Fibroblast of the aortic adventitia (primary cell): ENCODE results near the gene CEP85L. TPM values are rescaled to one million over a fixed set of nuclear protein-coding genes. Genes with fewer than 3 reads are reported as not detected.

Experiments used
- DNase-seq: peaks from one replicate; pipeline ENCODE4 v3.0.0-alpha.2; 2010; ENCODE audit warnings: low read depth
- H3K4me3 ChIP-seq: 2 replicates; pipeline ENCODE4 v1.5.1; 2011; ENCODE audit warnings: low read depth, mild to moderate bottlenecking, control low read depth, low read length, moderate library complexity
- total RNA-seq: library from RNA; depleted of rRNA; stranded (reverse); fragments of >200 nt; gene quantifications from 2 replicates; pipeline ENCODE4 v1.2.3, GENCODE V29; 2012; ENCODE audit warnings: low replicate concordance
- TF ChIP-seq, protein P1 (sequence below): IDR thresholded peaks from 2 replicates; pipeline ENCODE4 v1.5.1; 2011; ENCODE audit warnings: mild to moderate bottlenecking, low read length, control low read depth, inconsistent platforms; ENCODE audit not compliant: insufficient read depth

The CEP85L gene
- total RNA-seq, 1 donor = 17.1 TPM

DNA sequence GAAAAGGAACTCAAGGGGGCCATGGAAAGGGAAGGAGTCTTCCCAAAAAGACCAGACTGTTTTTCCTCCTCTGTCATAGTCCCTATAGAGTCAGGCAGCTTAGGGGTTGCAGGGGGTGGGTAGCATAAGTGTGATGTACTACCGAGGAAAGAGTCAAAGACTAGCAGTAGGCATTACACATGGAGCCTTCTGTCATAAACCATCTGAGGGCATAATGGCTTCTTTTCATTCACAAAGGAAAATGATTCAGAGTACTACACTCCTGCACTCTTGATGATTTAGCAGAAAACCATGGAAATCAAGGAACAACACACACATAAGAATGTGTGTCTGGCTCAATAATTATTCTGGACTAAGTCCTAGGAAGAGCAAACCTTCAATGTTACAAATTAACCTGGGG, 88.4 kb downstream of the CEP85L start:
- TF ChIP-seq, protein P1, sequence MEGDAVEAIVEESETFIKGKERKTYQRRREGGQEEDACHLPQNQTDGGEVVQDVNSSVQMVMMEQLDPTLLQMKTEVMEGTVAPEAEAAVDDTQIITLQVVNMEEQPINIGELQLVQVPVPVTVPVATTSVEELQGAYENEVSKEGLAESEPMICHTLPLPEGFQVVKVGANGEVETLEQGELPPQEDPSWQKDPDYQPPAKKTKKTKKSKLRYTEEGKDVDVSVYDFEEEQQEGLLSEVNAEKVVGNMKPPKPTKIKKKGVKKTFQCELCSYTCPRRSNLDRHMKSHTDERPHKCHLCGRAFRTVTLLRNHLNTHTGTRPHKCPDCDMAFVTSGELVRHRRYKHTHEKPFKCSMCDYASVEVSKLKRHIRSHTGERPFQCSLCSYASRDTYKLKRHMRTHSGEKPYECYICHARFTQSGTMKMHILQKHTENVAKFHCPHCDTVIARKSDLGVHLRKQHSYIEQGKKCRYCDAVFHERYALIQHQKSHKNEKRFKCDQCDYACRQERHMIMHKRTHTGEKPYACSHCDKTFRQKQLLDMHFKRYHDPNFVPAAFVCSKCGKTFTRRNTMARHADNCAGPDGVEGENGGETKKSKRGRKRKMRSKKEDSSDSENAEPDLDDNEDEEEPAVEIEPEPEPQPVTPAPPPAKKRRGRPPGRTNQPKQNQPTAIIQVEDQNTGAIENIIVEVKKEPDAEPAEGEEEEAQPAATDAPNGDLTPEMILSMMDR = no peak
- DNase-seq = no peak

DNA sequence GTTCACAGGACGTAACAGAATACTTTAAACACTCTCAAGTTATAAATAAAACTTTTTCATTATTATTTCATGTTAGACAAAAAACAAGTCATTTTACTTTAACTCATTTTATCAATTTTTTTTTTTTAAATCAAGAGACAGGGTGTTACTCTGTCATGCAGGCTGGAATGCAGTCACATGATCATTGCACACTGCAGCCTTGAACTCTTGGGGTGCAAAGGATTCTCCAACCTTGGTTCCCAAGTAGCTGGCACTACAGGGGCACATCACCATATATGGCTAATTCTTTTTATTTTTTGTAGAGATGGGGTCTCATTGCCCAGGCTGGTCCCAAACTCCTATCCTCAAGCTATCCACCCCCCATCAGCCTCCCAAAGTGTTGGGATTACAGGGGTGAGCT, 89.1 kb downstream of the CEP85L start:
- TF ChIP-seq, protein P1 = no peak
- no peak for DNase-seq
- no peak overlapping the region for H3K4me3 ChIP-seq

More for the DNA sequence above, 88.4 kb downstream of the CEP85L start:
- no peak overlapping the region for H3K4me3 ChIP-seq

DNA sequence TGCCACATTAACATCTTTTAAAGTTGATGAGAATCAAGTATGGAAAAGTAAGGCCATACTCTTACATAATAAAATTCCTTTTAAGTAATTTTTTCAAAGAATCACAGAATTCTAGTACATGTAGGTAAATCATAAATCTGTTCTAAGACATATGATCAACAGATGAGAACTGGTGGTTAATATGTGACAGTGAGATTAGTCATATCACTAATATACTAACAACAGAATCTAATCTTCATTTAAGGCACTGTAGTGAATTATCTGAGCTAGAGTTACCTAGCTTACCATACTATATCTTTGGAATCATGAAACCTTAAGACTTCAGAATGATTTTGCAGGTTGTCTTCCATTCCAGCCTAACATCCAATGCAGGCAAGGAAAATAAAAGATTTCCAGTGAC, 91.7 kb downstream of the CEP85L start:
- no peak for DNase-seq
- H3K4me3 ChIP-seq = no peak overlapping the region
- TF ChIP-seq, protein P1 = no peak

DNA sequence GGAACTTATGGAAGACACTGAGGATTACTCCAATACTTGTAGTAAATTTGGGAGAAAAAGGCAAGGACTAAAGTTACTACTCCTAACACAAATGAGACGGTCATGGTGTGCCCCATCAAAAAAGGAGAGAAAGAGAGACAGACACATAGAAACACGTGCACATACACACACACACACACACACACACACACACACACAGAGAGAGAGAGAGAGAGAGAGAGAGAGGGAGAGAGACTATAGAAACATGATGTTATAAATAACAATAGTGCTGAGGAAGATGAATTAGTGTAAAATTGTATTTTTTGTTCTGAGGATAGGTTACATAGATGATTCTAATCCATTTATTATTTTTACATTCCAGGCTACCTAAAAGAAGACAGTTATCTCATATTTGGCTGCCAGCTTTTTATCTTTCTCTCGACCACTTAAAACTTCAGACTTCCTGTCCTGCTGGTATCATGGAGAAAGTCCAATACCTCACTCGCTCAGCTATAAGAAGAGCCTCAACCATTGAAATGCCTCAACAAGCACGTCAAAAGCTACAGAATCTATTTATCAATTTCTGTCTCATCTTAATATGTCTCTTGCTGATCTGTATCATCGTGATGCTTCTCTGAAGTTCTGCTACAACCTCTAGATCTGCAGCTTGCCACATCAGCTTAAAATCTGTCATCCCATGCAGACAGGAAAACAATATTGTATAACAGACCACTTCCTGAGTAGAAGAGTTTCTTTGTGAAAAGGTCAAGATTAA, 92.8 kb downstream of the CEP85L start:
- TF ChIP-seq, protein P1 = no peak
- DNase-seq = no peak
- H3K4me3 ChIP-seq = no peak overlapping the region

DNA sequence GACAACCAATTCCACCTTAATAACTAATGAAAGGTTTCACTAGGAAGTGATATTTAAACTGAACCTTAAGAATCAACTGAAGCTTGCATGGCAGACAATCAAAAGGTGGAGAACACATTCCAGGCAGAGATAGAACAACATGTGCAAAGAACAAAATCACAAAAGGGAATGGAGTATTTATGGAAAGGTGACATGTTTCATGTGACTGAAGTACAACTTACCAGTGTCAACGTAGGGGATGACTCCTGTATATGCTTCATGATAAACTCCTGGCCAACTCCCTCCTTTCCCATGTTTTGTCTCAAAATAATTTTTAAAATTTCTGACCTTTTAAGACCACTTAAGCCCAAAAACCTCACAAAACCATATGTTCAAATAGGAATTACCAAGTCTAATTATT, 96.7 kb downstream of the CEP85L start:
- DNase-seq = no peak
- TF ChIP-seq, protein P1 = no peak
- no peak overlapping the region for H3K4me3 ChIP-seq

DNA sequence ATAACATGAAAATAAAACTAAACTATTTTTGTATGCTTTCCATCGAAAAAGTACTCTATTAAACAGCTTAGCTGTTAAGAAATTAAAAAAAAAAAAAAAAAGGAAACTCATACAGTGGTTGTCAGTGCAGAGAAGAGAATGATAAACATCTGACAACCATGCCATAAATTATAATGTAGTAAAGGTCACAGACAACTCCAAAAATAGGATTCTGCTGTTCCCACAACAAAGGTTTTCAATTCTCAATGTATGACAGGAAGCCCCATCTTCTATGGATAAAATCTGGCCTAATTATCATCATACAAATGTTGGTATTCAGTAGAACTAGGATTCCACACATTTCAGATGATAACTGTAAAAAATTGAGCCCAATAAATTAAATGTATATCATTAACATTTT, 98.3 kb downstream of the CEP85L start:
- H3K4me3 ChIP-seq = no peak overlapping the region

More for the DNA sequence above, 98.3 kb downstream of the CEP85L start:
- TF ChIP-seq, protein P1 = no peak
- DNase-seq = no peak
